Kidney glomerular epithelial cell (primary cell): Measurements from ENCODE around the gene MYH4.

Source experiments
- DNase-seq: peaks from one replicate; lab custom pipeline; 2025; lab: John Stamatoyannopoulos, UW

The MYH4 gene

DNA sequence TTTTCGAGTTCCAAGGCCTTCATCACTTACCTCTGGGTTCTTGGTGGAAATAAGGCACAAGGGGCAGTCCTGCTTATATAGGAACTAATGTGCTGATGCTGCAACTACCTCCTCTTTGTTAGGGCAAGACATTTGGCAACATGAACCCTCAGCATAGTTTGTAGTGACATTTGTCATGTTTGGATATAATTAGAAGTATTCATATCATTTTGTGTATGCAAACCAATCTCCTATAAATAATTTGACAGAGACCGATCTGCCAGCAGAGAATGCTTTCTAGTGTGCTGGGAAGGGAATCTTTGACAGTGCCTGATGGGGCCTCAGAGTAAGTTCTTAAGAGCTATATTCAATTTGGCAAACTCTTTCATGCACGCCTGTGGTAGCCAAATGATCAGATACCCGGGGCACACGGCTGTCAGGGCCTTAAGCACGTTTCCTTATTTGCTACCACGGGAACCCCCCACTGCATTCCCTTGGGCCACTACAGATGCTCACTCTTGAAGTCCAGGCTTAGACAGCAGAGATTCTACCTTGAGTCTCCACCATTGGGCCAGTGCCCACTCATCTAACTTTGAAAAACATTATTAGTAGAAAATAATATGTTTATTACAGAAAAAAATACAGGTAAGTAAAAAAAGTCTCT, 47.3 kb downstream of the MYH4 start, which contains the start of gene MYH8:
Gene MYH8, minus strand, starts transcription at position 51 of the 643 bp plus-strand sequence. CDS start 1,723 bp downstream, outside the sequence.
- DNase-seq: no peak

DNA sequence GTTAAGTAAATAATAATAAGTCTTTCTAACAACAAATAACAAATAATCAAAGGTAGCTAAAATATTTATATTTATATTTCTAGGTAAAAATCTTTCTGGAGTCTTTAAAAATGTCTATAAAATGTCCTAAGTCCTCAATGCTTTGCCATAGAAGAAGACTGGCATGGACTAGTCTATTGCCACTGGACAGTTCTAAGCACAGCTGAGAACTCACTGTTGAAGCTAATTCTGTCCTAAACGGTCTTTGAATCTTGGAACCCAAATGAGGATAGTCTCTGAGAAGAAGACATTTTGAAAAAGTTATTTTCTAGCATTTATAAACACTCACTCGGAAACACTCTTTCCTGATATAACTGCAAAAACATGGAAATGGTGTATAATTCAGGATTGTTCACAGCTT, 48.1 kb downstream of the MYH4 start:
- DNase-seq: no peak

DNA sequence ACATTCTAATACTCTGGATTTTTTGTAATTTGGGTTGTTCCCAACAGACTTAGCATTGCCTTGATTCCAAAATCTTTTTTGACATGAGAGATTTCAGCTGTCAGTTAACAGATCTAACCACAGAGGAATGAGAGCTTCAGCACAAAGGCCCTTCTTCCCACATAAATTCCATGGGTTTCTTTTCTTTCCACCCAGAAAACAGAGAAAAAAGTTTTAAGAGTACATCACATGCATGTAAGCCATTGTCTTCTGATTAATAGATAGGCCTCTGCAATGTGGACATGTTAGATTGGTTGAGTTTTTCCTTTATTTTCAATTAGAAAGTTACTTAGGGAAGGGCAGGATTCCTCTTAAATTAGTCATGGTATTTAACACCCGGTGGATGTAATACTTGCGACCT, 48.5 kb downstream of the MYH4 start:
- no peak for DNase-seq

DNA sequence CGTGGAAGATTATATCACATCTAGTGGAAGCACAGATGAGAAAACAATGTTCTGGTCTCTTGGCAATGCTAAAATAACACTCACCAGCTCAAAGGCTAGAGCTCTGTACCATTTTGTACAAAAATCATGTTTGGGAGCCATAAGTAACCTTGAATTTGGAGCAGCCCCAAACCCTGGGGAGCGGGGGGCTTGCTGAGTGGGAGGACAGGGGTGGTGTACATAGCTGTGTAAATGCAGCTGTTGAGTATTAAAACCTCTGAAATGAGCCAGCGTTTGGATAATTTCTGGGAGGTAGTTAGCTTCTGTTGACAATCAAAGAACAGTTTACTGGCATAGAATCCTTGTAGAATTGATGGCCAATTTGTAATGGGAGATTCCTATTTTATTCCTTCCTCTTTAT, 51.9 kb downstream of the MYH4 start:
- no peak for DNase-seq

DNA sequence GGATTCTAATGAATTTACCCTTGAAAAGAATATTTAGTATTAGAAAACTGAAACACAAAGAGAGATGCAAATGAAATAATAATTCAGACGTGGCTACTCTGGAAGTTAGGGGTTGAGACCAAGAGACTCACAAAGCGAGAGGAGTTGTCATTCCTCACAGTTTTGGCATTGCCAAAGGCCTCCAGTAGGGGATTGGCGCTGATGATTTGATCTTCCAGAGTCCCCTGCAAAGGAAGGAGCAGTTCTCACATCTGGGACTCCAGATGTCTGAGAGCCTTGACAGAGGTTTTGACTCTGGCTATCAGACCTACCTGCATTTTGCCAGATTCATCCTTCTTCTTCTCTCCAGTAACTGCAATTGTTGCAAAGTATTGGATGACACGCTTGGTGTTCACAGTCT, 54.2 kb downstream of the MYH4 start:
- DNase-seq: no peak

DNA sequence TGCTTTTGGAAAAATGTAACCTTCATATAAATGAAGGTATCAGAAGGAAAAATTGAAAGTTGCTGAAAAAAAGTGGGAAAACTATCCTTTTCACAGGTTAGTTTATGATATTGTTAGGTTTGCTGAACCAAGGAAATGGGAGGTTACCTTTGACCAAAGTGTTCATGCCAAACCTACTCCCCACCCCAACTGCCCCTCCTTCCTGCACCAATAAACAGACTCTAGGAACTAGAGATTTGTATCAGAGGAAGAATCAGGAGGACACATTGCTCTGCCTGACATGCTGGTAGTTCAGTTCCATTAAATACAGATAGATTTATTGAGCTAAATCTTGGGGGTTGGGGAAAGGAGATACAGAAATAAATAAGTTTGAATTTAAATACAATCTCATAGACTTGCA, 65.8 kb downstream of the MYH4 start:
- no peak for DNase-seq

DNA sequence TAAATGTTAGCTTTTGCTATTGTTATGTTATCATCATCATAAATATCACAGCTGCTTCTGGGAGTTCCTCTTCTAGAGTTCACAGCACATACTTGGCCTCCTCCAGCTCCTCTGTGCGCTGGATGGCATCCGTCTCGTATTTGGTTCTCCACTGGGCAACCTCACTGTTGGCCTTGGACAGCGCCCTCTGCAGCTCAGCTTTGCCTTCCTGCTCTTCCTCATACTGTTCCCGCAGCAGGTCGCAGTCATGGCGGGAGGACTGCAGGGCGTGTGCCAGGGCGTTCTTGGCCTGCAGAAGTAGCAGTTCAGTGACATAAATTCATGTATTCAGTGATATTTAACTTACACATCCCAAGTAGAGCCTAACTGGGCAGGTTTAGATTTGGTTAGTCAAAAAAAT, 71.0 kb downstream of the MYH4 start:
- DNase-seq: no peak

DNA sequence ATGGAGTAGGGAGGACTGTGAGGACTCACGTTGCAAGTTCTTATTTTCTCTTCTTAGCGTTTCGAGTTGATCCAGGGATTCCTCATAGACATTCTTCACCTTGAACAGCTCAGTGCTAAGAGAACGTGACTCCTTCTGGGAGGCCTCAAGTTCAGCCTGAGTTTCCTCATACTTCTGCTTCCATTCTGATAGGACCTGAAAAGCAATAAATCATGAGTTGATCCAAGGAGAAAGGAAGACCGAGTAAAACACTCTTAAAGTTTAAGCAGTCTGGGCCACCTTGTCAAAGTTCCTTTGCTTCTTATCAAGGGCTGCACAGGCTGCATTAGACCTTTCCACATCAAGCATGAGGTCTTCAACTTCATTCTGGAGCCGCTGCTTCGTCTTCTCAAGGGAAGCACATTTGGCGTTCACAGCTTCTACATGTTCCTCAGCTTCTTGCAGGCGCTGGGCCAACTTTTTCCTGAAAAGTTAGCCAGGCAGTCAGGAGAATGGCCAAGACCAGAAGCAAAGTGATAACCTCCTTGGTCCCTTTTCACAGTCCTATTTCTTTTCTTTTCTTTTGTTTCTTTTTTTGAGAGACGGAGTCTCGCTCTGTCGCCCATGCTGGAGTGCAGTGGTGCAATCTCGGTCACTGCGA, 72.7 kb downstream of the MYH4 start:
- DNase-seq: no peak

DNA sequence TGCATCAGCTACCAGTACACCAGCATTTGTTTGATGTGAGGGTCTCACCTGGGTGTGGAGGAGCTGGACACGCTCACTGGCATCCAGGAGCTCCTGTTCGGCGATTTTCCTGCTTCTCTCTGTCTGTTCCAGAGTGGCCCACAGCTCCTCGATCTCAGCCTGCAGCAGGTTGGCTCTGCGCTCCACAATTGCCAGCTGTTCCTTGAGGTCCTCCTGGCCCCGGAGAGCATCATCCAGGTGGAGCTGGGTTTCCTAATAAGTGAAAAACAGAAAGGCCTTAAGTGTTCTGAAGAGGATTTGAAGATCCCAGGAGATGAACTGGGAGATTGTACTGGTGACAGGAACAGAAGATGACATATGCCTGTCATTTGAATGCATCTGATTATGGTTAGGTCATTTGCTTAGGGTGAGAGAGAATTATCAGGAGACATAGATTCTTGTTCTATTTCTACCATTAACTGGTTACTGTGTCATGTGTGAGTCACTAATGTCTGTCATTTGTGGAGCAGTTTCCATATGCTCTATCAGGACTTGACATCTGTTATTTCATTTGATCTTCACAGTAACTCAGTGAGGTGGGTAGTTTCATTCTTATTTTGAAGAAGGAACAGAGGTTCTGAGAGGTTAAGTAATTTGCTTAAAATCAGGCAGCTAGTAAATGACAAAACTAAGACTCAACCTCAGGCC, 75.0 kb downstream of the MYH4 start:
- DNase-seq: no peak
